ENCODE measurements around the gene ANG.

The ANG gene

DNA sequence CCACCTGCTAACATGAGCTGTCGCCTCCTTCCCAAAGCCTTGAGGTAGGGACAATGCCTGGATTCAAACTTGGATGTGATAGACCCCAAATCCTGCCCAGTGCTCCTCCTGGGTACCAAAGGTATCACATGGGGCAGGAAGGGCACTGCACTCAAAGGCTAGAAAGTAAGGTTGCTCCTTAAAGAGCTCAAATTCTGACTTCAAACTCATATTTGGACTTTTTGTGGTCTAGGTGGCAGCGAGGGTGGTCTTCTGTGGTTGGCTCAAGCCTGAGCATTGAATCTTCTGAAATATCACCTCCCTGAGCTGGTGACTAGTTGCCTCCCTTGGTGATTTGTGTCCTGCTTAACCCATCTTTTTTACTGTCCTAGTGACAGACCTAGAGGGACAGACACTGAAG is 12.5 kb upstream of the ANG start:
- no peak for DNase-seq

DNA sequence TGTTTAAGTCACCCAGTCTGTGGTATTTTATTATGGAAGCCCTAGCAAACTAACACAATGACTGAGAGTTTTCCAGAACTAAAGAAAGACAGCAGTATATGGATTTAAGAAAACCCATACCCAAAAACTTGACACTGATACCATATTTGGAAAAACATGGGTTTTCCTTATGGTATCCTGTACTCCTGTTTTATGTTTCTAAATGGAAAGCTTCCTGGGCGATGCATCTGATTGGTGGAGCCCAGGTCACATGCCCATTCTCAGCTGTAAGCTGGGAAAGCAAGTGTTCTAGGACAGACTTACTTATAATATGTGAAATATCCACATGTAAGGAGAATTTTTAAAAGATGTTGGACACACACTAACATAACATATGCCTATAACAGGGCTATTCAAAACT is 8.7 kb upstream of the ANG start:
- no peak for DNase-seq

DNA sequence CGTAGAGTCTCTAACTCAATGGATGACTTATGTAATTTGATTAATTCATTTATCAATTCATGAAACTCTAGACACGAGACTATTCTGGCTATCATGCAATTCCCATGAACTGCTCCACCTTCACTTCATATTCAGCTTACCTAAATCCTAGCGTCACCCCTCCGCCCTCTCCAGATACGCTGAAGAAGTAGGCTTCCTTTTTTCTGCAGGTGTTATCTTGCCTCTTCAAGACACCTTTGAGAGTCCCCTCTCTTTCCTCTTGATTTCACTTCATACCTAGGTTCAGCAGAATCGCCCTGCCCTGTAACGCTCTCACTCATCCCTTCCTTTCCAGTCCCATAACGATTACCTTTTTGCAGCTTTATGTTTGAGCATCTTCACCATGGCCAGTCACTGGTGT is 8.2 kb upstream of the ANG start:
- DNase-seq = no peak

DNA sequence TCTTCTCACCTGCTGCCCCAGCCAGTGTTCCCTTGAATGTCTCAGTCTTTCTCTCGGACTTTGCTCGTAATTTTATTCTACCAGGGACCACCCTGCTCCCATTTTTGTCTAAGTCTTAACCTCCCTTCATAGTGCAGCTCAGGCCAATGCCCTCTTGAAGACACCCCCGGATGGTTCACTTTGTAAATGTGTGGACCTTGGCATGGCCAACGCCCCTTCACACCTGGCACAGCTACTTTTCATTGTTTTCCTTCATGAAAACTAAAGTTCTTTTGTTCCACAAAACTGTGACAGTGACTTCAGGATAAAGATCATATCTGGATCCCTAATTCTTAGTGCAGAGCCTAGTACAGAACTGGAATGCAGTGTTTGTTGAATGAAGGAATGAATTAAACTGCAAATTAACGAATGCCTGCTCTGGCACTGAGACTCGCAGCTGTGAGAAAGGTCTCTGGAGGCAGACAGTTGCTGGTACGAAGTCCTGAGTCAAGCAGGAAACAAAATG is 7.7 kb upstream of the ANG start:
- DNase-seq = no peak

DNA sequence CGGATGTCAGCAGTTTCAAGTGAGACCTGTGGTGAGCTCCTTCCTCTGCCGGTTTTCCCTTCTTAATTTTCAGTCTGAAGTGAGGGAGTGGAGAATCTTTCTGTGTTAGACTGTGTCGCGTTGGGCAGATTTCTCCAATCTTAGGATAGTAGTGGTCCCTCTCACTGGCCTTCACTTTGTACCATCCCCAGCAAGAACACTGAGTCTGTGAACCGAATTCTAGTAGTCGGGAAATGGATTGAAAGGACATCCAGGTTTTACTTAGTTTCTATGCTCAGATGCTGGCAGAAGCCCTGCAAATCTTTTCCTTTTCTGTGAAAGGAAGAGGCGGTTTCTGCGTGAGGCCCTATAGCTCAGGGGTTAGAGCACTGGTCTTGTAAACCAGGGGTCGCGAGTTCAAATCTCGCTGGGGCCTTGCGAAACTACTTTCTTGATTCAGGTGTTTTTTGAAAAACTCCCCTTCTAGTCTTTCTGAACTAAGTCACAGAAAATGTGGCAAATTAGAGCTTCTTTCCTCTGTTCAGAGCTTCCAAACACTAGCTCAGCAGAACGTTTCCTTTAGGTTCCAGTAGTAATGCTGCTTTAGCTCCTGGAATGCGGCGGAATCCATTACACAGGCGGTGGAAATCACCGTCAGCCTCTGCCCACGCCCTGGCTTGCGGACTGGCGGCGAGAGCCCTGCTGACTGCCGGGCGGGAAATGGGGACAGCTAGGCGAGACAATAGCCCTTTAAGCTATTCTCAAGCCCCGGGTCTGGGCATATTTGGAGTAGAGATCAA is 7.0 kb upstream of the ANG start:
- no peak for DNase-seq

DNA sequence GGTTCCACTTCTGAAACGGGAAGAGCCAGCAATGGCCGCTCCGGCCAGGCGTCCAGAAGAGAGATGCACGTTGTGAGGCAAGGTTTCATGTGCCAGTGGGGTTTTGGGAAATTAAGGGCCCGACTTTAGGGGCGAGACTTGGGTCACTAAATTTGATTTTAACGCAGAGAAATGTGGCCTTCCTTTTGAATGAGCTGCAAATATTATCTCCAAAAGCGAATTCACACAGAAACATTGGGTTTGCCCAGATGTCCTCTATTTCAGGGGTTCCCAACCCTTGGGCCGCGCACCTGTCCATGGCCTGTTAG is 6.5 kb upstream of the ANG start:
- no peak for DNase-seq

DNA sequence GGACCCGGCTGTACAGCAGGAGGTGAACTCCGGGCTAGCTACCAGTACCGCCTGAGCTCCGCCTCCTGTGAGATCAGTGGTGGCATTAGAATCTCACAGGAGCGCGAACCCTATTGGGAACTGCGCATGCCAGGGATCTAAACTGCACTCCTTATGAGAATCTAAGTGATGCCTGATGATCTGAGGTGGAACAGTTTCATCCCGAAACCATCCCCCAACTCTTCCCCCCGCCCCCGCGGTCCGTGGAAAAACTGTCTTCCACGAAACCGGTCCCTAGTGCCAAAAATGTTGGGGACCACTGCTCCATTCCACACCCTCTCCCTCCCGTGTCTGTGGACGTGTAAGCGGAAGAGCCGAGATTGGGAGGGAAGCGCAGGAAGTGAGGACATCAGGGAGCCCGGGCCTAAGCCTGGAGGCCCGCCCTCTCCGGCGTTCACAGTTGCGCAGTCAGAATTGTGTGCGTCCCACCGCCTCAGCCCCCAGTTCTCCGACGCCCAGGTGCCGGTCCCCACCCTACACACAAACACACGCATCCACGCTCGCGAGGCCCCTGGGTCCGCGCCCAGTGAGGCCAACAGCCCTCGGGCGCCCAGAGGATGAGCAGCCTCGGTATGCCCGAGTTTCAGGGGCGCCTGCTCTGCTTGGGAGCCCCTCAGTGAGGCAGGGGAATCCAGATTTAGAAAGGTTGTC is 6.0 kb upstream of the ANG start:
- no peak for DNase-seq

DNA sequence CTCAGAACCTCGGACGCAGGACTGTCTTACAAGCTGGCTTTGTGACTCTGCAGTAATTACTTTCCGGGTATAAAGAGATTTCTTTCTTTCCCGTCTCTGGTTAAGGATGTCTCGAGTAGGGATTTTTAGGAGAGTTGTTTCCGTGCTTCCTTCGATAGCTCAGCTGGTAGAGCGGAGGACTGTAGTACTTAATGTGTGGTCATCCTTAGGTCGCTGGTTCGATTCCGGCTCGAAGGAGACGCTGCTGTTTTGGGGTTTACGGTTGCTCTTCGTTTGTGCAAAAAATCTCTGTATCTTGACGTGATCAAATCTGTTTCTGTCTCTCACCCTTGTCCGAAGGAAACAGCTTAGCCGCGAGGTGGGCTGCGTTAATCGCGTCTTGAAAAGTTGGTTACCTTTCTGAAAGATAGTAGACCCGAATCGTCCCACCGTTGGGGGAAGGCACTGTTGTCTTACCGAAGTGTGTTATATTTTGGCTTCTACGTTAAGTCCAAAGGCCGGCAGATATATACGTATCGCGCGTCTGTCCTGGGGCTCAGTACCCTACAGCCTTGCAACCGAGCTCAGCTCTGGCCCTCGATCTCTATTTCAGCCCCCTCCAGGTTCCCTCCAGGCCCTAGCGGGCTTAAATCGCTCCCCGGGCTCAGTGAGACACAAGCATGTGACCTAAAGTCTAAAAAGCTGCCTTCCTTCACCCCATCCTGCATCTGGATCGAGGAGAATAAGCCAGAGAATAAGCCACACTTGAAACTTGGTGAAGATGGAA is 5.3 kb upstream of the ANG start:
- no peak for DNase-seq

DNA sequence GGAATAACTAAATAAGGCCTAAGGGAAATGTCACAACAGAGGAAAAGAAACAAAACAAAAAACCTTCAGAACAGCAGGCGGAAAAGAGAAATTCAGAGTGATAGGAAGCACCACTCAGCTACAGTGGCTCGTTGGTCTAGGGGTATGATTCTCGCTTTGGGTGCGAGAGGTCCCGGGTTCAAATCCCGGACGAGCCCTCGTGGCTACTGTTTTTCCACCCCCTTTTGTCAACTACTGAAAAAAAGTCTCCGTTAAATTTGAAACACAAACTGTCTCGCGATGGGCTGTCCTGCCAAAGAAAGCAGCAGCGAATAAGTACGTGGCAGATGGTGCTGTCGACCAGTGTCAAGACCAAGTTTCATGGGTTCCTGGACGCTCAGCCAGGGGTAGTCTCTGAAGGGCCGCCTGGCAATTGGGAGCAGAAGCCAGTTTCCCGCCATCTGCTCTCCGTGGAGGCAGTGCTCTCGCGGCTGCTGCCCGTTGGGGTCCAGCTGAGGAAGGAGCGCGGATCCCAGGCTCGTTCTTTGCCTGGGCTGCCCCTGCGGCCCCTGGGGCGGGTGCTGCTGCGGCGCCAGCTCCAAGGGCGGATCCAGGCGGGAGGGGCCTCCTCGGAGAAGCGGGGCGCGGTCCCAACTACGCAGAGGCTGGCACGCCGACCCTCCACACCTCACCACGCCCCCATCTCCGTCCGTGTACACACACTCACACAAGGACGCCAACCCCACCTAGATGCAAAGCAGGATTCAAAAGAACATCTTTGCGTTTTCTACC is 4.5 kb upstream of the ANG start, which contains the start of gene RNASE4:
RNASE4 (plus strand) TSS at position 670 of the 771 bp plus-strand sequence. CDS start 14,812 bp downstream, outside the sequence.
- DNase-seq = no peak

DNA sequence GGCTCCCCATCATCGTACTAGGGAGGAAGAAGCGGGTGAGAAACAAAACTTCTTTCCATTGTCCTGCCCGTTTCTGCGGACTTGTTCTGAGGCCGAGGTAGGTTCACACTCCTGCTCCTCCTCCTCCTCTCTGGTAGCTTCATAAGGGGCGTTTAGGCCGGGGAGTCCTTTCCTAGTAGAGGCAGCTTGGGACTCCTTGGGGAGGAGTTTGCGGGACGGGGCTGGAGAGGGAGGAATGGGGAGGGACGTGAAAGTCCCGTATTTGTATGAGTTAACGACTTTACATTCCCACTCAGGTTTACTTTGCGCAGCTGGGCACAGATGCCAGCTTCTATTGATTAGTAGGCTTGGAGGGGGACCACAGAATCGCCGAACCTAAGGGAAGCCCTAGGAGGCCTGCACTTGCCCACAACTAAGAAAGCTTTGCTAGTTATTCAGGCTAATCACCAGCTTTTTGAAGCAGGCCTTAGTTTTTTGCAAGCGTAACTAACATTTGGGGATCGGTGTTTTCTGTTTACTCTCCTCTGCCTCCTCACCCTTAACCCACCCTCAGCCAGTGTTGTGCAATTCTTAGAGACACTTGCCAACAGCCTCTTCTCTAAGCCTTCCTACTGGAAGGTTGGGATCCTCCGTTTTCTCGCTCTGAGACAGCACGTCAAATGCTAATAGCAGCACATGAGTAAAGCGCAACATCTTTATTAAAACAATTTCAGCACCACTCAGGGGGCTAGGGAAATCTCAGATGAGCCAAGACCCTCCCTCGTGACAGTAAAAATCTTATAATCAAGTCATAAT is 3.7 kb upstream of the ANG start:
- DNase-seq = no peak

DNA sequence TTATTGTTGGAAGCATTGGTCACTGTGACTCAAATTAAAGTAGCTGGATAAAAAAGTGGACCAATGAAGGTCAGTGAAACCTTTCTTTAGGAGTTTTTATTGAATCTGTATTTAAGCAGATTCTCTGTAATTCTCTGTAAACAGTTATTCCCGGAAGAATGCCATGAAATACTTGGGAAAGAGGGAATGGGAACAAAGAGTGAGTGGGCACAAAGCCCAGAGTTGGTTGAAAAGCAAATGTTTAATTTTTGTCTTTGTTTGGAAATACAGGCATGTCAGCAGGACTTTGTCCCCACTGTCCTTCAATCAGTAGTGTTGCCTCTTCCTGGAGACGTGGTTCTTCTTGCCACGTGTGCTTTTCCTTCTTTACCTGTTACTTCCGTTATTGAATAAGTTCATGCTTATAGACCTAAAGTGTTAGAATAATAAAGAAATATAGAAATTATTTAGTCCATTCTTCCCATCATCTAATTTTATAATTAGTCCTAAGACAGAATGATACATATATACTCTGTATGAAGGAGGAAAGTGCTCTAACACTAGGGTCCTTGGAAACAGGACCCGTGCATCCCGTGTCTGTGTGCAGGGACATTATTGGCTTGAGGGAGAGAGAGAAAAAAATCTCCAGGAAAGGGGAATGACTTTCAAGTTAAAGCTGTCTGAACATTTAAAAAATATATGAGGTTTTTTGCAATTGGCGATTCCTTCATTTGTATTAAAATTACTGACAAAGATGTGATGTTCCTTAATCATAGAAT is 2.0 kb upstream of the ANG start:
- no peak for DNase-seq

DNA sequence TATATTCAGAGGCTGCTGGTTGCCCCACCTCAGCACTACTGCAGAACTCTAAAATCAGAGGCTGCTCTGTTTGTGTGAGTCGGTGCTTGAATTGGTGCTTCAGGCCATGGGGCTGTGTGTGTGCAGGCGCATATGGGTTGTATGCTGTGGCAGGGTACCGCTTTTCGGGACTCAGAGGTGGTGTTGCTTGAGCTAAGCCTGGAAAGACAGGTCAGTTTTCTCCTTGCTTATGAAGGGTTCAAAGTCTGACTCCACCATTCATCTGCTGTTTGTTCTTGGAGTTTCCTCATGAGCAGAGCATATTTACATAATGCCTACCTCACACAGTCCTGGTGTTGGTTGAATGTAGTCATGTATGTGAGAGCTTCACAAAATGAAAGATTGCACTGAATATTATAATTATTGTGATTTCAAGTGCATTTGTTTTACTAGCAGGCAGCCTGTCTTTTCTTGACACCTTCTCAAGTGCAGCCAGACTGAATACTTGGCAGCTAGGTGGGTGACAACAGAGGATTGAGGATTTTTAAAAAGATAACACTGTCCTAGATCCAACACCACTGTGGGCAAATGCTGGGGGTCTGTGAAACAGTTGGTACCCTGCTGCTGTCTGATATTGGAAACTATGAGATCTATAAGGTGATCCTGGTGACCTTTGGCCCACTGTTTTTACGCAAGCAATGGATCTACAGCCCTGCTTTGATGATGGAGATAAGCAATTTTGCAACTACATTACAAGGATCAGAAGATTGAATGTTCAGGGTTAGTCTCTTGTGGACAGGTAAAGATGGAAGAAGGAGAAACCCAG is 1.0 kb upstream of the ANG start:
- DNase-seq = no peak

DNA sequence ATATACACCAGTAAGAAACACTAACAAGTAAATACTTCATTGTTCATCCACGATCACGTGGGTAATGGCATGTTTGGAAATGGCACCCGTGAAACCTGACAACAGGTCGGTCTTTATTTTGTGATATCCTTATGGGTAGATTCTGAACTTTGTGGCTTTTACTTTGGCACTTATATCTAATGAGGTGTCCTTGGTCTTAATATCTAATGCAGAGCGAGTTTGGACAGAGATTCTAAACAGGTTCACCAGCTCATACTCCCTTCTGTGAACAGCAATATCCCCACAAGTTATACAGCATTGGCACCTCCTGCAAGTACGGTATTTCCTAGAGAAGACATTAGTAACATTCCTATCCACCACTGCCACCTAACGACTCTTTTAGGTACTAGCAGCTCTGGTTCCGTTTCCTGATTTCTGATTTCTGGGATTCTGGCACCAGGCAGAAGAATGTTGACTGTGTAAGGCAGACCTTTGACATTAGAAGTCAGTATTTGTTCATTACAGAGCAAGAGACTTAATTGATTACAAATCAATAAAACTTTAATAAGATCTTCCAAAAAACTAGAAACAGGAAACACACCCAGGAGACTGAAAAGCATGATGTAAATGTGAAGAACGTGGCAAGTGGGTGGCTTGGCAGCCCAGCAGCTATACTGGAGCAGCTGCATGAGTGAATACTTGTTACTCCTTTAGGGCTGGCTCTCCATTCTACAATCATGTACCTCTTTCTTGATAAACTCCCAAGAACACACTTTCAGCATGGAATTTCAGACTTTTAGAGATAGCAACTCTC is 2.5 kb downstream of the ANG start:
- DNase-seq = no peak

DNA sequence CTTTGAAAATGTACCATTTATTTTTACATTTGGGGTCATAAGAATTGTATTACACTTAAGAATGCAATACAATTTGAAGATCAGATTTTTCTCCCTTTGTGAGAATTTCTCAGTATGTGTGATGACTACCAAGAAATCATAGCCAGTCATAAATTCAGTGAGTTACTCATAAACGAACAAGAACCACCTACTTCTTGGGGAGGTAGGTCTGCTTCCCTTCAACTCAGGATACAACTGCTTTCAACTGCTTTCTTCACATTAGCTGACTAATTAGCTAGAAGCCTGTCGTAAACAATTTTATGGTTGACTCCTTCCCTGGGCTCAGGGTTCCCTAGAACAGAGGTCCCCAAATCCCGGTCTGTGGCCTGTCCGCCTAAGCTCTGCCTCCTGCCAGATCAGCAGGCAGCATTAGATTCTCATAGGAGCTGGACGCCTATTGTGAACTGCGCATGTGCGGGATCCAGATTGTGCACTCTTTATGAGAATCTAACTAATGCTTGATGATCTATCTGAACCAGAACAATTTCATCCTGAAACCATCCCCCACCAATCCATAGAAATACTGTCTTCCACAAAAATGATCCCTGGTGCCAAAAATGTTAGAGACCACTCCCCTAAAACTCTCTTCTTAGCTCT is 3.7 kb downstream of the ANG start:
- DNase-seq = no peak

DNA sequence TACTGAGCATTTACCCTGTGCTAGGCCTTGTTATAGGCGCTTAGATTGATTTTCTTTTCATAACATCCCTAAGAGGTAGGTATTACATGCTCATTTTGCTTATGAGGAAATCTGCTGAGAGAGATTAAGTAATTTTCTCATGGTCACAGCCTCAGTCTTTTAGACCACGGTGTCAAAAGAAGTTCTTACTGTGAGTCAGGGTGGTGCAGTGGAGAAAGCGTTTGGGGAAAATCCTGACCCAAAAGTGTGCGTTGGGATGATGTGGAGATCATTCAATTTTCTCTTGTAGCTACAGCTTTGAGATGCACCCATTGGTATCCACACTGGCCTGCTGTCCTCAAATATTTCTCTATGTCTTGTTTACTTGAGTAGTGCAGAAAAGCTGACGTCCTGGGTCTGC is 8.2 kb downstream of the ANG start:
- DNase-seq = no peak

DNA sequence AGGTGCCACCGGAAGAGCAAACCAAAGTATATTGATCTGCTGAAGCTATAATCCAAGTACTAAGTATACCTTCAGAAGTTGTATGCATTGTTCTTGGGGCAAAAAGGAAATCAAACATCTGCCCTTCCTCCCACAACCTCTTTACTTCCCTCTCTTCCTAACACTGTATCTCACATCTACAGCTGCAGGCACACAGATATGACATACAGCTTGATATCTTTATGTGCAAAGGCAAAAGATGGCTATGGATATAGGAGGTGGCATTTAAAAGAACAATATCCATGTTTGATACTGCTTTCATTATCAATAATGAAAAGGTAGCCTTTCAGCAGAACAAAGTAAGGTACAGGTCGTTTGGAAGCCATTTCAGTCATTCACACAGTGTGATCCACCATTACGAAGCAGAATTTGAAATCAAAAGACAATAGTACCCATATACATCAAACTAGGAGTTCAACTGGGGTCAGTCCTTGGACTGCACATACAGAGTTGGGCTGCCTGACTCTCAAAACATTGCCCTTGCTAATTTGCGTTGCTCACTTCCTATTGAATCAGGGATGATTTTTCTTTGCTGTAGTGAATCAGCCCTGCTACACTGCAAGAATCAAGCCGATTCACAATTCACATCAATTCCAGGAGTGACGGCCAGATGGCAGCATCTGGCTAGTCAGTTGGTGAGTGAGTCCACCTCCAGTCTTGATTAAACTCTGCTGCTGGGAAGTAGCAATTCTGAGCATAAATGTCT is 8.9 kb downstream of the ANG start:
- no peak for DNase-seq

DNA sequence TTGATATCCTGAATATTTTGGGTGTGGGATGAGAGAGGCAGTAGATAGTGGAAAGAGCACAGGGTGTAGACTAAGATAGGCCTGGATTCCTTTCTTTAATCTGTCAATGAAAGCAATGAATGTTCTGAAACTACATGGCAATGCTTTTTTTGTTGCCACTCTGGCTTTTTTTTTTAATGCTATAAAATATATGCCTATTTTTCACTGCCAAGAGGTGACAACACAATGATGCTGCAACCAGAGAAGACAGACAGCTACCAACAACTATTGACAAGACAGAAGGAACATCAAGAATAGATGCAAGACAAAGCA is 9.4 kb downstream of the ANG start:
- DNase-seq = no peak

DNA sequence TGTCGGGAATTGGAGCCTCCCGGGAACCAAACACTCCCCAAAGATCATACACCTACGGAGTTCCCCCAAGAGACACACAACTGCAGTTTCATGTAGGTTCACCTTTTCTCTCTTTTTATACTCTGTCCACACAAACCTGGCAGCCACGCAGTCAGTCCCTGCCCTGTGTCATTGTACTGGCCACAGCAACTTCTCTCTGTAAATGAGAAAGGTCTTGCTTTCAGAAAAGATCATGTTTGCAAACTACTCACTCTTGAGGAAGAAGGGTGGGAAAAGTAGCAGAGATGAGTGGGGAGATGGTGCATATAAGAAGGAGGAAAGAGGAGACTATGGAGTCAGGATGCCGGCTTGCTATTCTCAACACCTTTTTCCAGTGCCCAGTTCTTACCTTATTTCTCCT is 10.4 kb downstream of the ANG start:
- no peak for DNase-seq

DNA sequence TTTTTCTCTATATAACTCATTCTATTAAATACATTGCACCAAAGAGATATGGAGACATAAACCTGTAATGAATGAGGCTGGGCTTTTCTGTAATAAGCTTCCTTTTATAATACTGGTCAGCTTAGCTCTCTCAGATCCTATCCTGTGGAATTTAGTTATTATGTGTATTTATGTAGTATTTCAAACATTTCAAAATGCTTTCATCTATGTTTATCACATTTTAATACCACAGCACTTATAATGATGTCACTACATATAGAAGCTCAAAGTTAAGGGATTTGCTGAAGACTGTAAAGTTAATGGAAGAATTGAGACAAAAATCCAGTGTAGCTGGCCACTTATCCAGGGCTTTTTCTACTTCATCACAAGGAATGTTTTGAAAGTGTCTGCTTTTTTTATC is 11.4 kb downstream of the ANG start:
- DNase-seq = no peak
